OCI-LY1 (cell line): ENCODE data around the gene NKTR.

Source experiments
- H2AFZ ChIP-seq: fragments of 200-600 bp; sonication (generic), shearing (Covaris generic); 2 replicates; pipeline ENCODE4 v1.6.0; 2014; ENCODE audit warnings: antibody characterized with exemption, mild to moderate bottlenecking, low read length
- H3F3A ChIP-seq: fragments of 200-600 bp; sonication (generic), shearing (Covaris generic); 2 replicates; pipeline ENCODE4 v1.6.0; 2014; ENCODE audit warnings: mild to moderate bottlenecking, antibody characterized with exemption, low read length, moderate library complexity; ENCODE audit not compliant: insufficient read depth
- H3K27ac ChIP-seq: fragments of 200-600 bp; sonication (generic); 2 replicates; pipeline ENCODE4 v1.5.1; 2014; ENCODE audit warnings: low read length, mixed run types, mild to moderate bottlenecking, low read depth; ENCODE audit not compliant: poor library complexity, severe bottlenecking
- H3K27me3 ChIP-seq: fragments of 200-600 bp; sonication (generic); 2 replicates; pipeline ENCODE4 v1.6.0; 2014; ENCODE audit warnings: antibody characterized with exemption, mild to moderate bottlenecking, low read length, moderate library complexity; ENCODE audit not compliant: insufficient read depth
- H3K36me3 ChIP-seq: fragments of 200-600 bp; sonication (generic); 2 replicates; pipeline ENCODE4 v1.6.1; 2014; ENCODE audit warnings: mild to moderate bottlenecking, antibody characterized with exemption, low read length, moderate library complexity, mixed read lengths; ENCODE audit not compliant: insufficient read depth
- H3K4me1 ChIP-seq: fragments of 200-600 bp; sonication (generic); 2 replicates; pipeline ENCODE4 v1.5.1; 2014; ENCODE audit warnings: mild to moderate bottlenecking, low read length, moderate library complexity; ENCODE audit not compliant: insufficient read depth, severe bottlenecking
- H3K4me2 ChIP-seq: fragments of 200-600 bp; sonication (generic), shearing (Covaris generic); 2 replicates; pipeline ENCODE4 v1.6.1; 2014; ENCODE audit warnings: low read length
- H3K4me3 ChIP-seq: fragments of 200-600 bp; sonication (generic); 2 replicates; pipeline ENCODE4 v1.5.1; 2014; ENCODE audit warnings: low read length, low read depth, mild to moderate bottlenecking, mixed read lengths; ENCODE audit not compliant: poor library complexity, severe bottlenecking
- H3K79me2 ChIP-seq: fragments of 200-600 bp; shearing (Covaris generic); 2 replicates; pipeline ENCODE4 v1.6.1; 2016; ENCODE audit warnings: mixed run types, low read length, mixed read lengths; ENCODE audit not compliant: insufficient read depth
- H3K9ac ChIP-seq: fragments of 200-600 bp; sonication (generic), shearing (Covaris generic); 2 replicates; pipeline ENCODE4 v1.6.1; 2014; ENCODE audit warnings: mild to moderate bottlenecking, low read length, mixed read lengths
- H3K9me2 ChIP-seq: fragments of 200-600 bp; sonication (generic), shearing (Covaris generic); 2 replicates; pipeline ENCODE4 v1.6.1; 2014; ENCODE audit warnings: low read depth, mild to moderate bottlenecking, low read length, mixed read lengths
- H3K9me3 ChIP-seq: fragments of 200-600 bp; shearing (Covaris generic); 2 replicates; pipeline ENCODE4 v1.6.1; 2014; ENCODE audit warnings: low read length, mixed read lengths
- H4K20me1 ChIP-seq: fragments of 200-600 bp; sonication (generic), shearing (Covaris generic); 2 replicates; pipeline ENCODE4 v1.6.0; 2016; ENCODE audit warnings: mild to moderate bottlenecking, low read length; ENCODE audit not compliant: insufficient read depth
- EZH2 ChIP-seq: fragments of 200-600 bp; sonication (generic), shearing (Covaris generic); IDR thresholded peaks from 2 replicates; pipeline ENCODE4 v1.8.0; 2017; ENCODE audit warnings: borderline replicate concordance, mixed run types, mild to moderate bottlenecking, antibody characterized with exemption, low read length, moderate library complexity, mixed read lengths
- TF ChIP-seq, protein P1 (sequence below): fragments of 200-600 bp; sonication (generic), shearing (Covaris generic); IDR thresholded peaks from 2 replicates; pipeline ENCODE4 v1.5.1; 2017; ENCODE audit warnings: mild to moderate bottlenecking, antibody characterized with exemption, low read length, moderate library complexity, mixed read lengths

NKTR gene

DNA sequence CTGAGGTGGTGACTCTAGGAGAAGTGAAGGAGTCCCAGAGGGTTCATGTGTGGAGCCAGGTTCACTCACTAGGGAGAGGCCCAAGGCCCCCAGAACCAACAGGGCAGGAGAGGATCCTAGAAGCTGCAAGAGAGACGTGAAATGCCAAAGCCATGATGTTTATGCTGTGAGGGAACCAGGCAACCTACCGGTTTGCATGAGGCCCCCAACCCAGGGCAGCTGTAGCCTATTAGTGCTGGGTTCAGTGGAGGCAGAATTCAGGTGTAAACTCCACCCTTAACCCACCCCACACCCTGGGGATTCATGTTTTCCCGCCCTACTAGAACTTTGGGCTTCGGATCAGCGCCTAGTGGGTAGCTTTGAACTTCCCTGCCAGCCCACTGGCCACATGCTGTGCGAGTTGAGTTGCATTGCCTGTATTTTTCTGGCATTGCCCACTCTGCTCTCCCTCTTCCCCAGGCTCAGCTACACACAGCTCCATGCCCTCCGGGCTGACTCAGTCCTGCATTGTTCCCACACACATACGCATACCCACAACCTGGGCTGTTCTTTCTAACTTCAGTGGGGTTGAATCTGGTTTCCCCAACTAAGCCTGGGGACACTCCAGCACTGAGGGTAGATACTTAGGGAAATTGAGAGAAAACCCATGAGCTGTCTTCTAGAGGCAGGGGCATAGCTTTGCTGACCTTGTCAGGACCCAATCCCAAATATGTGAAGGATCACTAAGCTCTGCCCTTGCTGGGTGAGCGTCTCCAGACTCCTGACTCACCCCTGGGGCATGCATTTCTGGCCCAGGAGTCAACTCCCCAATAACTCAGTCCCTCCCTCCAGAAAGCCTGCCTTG lies 51.0 kb downstream of the NKTR start:
- Histone ChIP-seq H3K9ac (no peak overlapping the region), H3K4me2 (no peak overlapping the region), H3K36me3 (peaks cover 28% of the 10 kb centered on the region), H3K4me3 (no peak overlapping the region), H3K4me1 (peaks cover 3% of the 10 kb centered on the region), H2AFZ (no peak overlapping the region), H4K20me1 (no peaks in the 10 kb centered on the region), H3F3A (no peaks in the 10 kb centered on the region), H3K9me3 (no peaks in the 10 kb centered on the region), H3K79me2 (no peaks in the 10 kb centered on the region), H3K27ac (no peak overlapping the region), H3K9me2 (no peaks in the 10 kb centered on the region), H3K27me3 (no peaks in the 10 kb centered on the region)
- no peak for TF ChIP-seq EZH2
- TF ChIP-seq, protein P1, sequence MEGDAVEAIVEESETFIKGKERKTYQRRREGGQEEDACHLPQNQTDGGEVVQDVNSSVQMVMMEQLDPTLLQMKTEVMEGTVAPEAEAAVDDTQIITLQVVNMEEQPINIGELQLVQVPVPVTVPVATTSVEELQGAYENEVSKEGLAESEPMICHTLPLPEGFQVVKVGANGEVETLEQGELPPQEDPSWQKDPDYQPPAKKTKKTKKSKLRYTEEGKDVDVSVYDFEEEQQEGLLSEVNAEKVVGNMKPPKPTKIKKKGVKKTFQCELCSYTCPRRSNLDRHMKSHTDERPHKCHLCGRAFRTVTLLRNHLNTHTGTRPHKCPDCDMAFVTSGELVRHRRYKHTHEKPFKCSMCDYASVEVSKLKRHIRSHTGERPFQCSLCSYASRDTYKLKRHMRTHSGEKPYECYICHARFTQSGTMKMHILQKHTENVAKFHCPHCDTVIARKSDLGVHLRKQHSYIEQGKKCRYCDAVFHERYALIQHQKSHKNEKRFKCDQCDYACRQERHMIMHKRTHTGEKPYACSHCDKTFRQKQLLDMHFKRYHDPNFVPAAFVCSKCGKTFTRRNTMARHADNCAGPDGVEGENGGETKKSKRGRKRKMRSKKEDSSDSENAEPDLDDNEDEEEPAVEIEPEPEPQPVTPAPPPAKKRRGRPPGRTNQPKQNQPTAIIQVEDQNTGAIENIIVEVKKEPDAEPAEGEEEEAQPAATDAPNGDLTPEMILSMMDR: no peak

DNA sequence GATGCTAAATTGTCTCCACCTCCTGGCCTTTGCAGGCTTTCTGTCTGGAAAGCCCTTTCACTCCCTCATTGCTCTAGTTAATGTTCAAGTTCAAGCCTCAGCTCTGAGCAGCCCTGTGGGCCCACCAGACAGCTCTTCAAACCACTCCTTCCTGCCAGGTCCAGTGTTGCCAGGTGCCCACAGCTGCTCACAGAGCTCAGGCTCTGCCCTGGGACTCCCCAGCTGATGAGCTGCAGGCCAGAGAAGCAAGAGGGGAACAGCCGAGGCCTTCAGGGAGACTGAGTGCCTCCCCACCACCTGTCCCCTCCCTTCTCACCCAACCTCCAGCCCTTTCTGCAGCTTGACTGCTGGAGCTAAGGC lies 51.7 kb downstream of the NKTR start:
- Histone ChIP-seq H3K4me3 (no peak overlapping the region), H3K4me1 (peaks cover 3% of the 10 kb centered on the region), H2AFZ (no peak overlapping the region), H3F3A (no peaks in the 10 kb centered on the region), H3K9me3 (no peaks in the 10 kb centered on the region), H3K79me2 (no peaks in the 10 kb centered on the region), H3K9ac (no peak overlapping the region), H3K9me2 (no peaks in the 10 kb centered on the region), H3K27me3 (no peaks in the 10 kb centered on the region), H4K20me1 (no peaks in the 10 kb centered on the region), H3K4me2 (no peak overlapping the region), H3K27ac (no peak overlapping the region), H3K36me3 (peaks cover 20% of the 10 kb centered on the region)
- TF ChIP-seq, protein P1: no peak
- no peak for TF ChIP-seq EZH2

DNA sequence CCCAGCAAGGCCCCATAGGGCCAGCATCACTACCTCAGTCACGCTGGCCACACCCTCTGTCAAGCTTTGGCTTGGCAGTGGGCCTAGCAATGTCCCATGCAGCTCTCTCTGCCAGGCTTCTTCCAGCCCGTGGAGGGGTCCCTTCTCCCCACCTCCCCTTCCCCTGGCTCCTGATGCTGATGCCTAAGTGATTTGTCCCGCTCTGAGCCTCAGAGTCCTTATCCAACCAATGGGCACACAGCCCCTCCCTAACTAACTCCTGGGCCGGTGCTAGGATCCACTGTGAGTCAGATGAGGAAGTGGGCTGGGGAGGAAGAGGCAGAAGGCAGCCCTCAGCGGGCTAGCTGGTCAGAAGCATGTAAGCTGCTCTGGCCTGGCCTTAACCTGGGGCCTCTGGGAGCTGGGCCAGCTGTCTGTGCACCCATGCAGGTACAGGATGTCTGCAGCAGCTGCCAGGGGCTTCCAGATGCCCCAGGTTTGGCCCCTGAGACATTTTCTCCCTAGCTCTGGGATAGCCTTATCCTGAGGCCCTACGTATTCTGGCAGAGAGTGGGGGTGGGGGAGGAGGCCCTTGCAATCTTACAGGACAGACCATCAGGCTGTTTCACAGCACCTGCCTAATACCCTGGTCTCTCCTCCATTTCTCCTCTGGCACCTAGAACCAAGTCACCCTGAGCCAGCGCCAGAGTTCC lies 52.3 kb downstream of the NKTR start:
- H3K4me2 ChIP-seq: no peak overlapping the region
- no peaks in the 10 kb centered on the region for H3K9me2 ChIP-seq
- no peaks in the 10 kb centered on the region for H3F3A ChIP-seq
- H3K9ac ChIP-seq: no peak overlapping the region
- no peaks in the 10 kb centered on the region for H3K27me3 ChIP-seq
- H3K9me3 ChIP-seq: no peaks in the 10 kb centered on the region
- no peak overlapping the region for H3K4me3 ChIP-seq
- no peaks in the 10 kb centered on the region for H4K20me1 ChIP-seq
- H2AFZ ChIP-seq: no peak overlapping the region
- H3K4me1 ChIP-seq: peaks cover 3% of the 10 kb centered on the region
- peaks cover 15% of the 10 kb centered on the region for H3K36me3 ChIP-seq
- no peak overlapping the region for H3K27ac ChIP-seq
- TF ChIP-seq, protein P1: no peak
- TF ChIP-seq EZH2: no peak
- no peaks in the 10 kb centered on the region for H3K79me2 ChIP-seq
